ENCODE results near the gene E2F6. TPM values are rescaled to one million over a fixed set of nuclear protein-coding genes. Genes with fewer than 3 reads are reported as not detected.

The E2F6 gene, protein sequence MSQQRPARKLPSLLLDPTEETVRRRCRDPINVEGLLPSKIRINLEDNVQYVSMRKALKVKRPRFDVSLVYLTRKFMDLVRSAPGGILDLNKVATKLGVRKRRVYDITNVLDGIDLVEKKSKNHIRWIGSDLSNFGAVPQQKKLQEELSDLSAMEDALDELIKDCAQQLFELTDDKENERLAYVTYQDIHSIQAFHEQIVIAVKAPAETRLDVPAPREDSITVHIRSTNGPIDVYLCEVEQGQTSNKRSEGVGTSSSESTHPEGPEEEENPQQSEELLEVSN
- 9.0 and 10.6 TPM in 2 replicates for total RNA-seq

DNA sequence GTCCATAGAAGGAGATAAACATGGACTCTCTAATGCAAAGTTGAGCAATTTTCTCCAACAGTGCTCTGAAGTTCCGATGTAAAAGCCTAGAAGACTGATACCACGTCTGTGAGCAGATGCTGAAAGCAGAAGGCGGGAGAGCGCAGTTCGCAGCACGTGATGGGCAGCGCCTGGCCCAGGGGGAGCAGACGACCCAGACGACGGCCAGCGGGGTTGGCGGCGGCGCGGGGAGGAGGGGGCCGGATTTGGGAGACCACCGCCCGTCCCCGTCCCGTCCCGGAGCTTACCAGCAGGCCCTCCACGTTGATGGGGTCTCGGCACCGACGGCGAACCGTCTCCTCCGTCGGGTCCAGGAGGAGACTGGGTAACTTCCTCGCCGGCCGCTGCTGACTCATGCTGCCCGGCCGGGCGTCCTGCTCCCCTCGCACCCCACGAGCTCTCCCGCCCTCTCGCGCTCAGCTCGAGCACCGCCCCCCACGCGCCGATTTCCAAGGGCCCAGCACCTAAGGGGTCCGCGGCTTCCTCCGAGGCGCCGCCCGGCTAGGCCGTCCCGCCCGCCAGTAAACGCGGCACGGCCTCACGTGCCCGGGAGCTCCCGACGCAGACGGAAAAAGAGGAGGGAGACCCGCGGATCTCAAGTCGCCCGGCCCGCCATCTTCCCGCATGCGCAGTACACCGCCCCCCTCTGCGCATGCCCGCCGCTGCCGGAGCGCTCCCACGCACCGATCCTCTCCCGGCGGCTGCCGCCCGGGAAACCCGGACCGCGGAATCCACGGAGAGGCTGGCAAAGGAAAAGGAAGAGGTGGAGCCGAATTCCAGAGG, at the start of gene E2F6:
Gene E2F6 (minus strand): TSS at position 677 of the 822 bp plus-strand sequence. CDS start 282 bp downstream, at position 395.
- H3K27me3 ChIP-seq (ENCODE audit: insufficient read depth, low read length): no peaks in the 10 kb centered on the region
- peaks cover 17% of the 10 kb centered on the region for H3K36me3 ChIP-seq (ENCODE audit: insufficient read depth, low read length)
- peak within 1 kb of the TSS; percentile 84 for H3K4me3 ChIP-seq (ENCODE audit: insufficient read depth, low read length)
- peaks cover 38% of the 10 kb centered on the region for H4K20me1 ChIP-seq (ENCODE audit: insufficient read depth, low read length)
- H3K4me2 ChIP-seq (ENCODE audit: insufficient read depth, low read length): peak within 1 kb of the TSS; percentile 98
- H2AFZ ChIP-seq (ENCODE audit: low read length): peak within 1 kb of the TSS; percentile 91
- H3K9me3 ChIP-seq (ENCODE audit: low read depth, low read length): no peaks in the 10 kb centered on the region
- H3K4me1 ChIP-seq (ENCODE audit: insufficient read depth, low read length): peaks cover 16% of the 10 kb centered on the region
- peak within 1 kb of the TSS; percentile 88 for H3K27ac ChIP-seq (ENCODE audit: low read depth, low read length)
- peak; percentile 98 for DNase-seq (ENCODE audit: insufficient read length, low spot score, missing footprints)
- peaks cover 49% of the 10 kb centered on the region for H3K79me2 ChIP-seq (ENCODE audit: insufficient read depth, low read length)
- TF ChIP-seq, protein P1, sequence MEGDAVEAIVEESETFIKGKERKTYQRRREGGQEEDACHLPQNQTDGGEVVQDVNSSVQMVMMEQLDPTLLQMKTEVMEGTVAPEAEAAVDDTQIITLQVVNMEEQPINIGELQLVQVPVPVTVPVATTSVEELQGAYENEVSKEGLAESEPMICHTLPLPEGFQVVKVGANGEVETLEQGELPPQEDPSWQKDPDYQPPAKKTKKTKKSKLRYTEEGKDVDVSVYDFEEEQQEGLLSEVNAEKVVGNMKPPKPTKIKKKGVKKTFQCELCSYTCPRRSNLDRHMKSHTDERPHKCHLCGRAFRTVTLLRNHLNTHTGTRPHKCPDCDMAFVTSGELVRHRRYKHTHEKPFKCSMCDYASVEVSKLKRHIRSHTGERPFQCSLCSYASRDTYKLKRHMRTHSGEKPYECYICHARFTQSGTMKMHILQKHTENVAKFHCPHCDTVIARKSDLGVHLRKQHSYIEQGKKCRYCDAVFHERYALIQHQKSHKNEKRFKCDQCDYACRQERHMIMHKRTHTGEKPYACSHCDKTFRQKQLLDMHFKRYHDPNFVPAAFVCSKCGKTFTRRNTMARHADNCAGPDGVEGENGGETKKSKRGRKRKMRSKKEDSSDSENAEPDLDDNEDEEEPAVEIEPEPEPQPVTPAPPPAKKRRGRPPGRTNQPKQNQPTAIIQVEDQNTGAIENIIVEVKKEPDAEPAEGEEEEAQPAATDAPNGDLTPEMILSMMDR (IDR thresholded peaks at IDR 0.05; ENCODE audit: extremely low read depth, low read depth, low read length): no peak

DNA sequence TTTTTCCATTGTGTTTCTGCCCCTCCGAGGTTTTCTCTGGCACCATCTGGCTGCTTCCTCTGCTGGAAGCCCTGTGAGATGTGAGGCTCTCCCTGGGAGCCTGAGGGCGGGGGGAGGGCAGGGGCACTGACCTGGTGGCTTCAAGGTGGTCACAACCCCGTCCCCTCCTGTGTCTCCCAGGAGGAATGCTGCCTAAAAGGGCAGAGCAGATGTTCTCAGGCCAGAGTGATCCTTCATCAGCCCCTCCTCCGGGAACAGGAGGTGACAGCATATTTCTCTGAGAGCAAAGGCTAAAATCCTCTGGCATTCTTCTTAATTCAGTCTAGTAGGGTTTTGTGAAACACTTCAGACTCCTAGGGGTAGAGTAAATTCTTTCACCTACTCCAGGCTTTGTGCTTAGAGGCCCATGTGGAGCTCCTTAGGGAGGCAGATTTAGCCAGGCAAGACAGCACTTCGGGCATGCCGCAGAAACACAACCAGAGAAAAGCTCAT, 49.6 kb upstream of the E2F6 start:
- H4K20me1 ChIP-seq (ENCODE audit: insufficient read depth, low read length): no peaks in the 10 kb centered on the region
- H3K79me2 ChIP-seq (ENCODE audit: insufficient read depth, low read length): no peaks in the 10 kb centered on the region
- no peaks in the 10 kb centered on the region for H3K9me3 ChIP-seq (ENCODE audit: low read depth, low read length)
- no peak for DNase-seq (ENCODE audit: insufficient read length, low spot score, missing footprints)
- no peaks in the 10 kb centered on the region for H3K4me1 ChIP-seq (ENCODE audit: insufficient read depth, low read length)
- TF ChIP-seq, protein P1 (IDR thresholded peaks at IDR 0.05; ENCODE audit: extremely low read depth, low read depth, low read length): no peak
- H3K4me2 ChIP-seq (ENCODE audit: insufficient read depth, low read length): no peak overlapping the region
- no peak overlapping the region for H3K27ac ChIP-seq (ENCODE audit: low read depth, low read length)
- no peak overlapping the region for H3K4me3 ChIP-seq (ENCODE audit: insufficient read depth, low read length)
- no peaks in the 10 kb centered on the region for H3K36me3 ChIP-seq (ENCODE audit: insufficient read depth, low read length)
- H2AFZ ChIP-seq (ENCODE audit: low read length): no peak overlapping the region
- H3K27me3 ChIP-seq (ENCODE audit: insufficient read depth, low read length): peaks cover 12% of the 10 kb centered on the region

DNA sequence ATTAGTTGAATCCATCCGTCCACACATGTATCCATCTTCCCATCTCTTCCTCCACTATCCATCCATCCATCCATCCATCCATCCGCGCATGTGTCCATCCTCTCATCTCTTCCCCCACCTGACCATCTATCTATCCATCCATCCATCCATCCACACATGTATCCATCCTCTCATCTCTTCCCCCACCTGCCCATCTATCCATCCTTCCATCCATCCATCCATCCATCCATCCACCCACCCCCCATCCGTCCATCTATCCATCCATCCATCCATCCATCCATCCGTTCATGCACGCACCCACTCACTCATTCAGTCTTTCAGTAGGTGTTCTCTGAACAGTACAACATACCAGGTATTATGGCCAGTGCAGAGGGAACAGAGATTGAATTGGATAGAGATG, 48.9 kb upstream of the E2F6 start:
- Histone ChIP-seq H3K4me2 (ENCODE audit: insufficient read depth, low read length) (no peak overlapping the region), H3K79me2 (ENCODE audit: insufficient read depth, low read length) (no peaks in the 10 kb centered on the region), H2AFZ (ENCODE audit: low read length) (no peak overlapping the region), H3K27me3 (ENCODE audit: insufficient read depth, low read length) (peaks cover 14% of the 10 kb centered on the region), H3K36me3 (ENCODE audit: insufficient read depth, low read length) (no peaks in the 10 kb centered on the region), H3K9me3 (ENCODE audit: low read depth, low read length) (no peaks in the 10 kb centered on the region), H3K4me3 (ENCODE audit: insufficient read depth, low read length) (no peak overlapping the region), H3K4me1 (ENCODE audit: insufficient read depth, low read length) (no peaks in the 10 kb centered on the region), H4K20me1 (ENCODE audit: insufficient read depth, low read length) (no peaks in the 10 kb centered on the region), H3K27ac (ENCODE audit: low read depth, low read length) (no peak overlapping the region)
- TF ChIP-seq, protein P1 (IDR thresholded peaks at IDR 0.05; ENCODE audit: extremely low read depth, low read depth, low read length): no peak
- DNase-seq (ENCODE audit: insufficient read length, low spot score, missing footprints): no peak
